ENCODE measurements around the gene PLAAT2.

DNA sequence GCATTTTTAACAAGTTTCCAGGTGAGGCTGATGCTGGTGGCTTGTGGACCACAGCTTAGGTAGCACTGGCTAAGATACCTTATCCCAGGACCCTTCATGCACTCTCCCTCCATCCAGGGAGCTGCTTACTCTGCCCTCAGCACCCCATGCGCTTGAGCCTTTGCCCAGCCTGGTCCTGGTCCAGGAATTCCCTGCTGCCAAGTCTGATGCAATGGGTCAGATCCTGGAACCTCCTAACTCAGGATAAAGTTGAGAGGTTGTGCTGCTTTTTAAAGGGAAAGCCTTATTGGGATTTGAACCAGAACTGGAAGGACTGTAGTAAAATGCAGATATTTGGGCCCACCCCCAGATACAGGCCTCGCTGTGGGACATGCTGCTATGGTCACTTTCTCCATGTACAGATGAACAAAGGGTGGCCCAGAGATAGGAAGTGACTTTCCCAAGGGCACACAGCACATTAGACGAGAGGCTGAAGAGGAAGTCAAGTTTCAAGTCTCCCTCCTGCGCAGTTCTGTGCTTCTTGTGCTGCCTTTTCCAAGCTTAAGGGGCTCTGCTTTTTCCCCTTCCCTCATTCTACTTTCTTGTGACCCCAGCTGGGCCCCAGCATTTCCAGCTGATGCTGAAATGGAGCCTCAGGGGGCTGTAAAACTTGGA lies 58.1 kb downstream of the PLAAT2 start:
- no peak for TF ChIP-seq EP300 (IDR thresholded peaks at IDR 0.05)
- TF ChIP-seq, protein P1, sequence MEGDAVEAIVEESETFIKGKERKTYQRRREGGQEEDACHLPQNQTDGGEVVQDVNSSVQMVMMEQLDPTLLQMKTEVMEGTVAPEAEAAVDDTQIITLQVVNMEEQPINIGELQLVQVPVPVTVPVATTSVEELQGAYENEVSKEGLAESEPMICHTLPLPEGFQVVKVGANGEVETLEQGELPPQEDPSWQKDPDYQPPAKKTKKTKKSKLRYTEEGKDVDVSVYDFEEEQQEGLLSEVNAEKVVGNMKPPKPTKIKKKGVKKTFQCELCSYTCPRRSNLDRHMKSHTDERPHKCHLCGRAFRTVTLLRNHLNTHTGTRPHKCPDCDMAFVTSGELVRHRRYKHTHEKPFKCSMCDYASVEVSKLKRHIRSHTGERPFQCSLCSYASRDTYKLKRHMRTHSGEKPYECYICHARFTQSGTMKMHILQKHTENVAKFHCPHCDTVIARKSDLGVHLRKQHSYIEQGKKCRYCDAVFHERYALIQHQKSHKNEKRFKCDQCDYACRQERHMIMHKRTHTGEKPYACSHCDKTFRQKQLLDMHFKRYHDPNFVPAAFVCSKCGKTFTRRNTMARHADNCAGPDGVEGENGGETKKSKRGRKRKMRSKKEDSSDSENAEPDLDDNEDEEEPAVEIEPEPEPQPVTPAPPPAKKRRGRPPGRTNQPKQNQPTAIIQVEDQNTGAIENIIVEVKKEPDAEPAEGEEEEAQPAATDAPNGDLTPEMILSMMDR (IDR thresholded peaks at IDR 0.05): no peak
